Progenitor cell of endocrine pancreas (in vitro differentiated cells): ENCODE results near the gene ATP5PD. TPM values are rescaled to one million over a fixed set of nuclear protein-coding genes. Genes with fewer than 3 reads are reported as not detected.

ENCODE experiments used
- DNase-seq: peaks from one replicate; pipeline ENCODE4 v3.0.0; 2021; ENCODE audit warnings: low spot score; ENCODE audit not compliant: unreplicated experiment
- H3K27ac Mint-ChIP-seq: 2 replicates; pipeline ENCODE4 v1.8.0; 2021; ENCODE audit warnings: mild to moderate bottlenecking, moderate library complexity, mixed read lengths
- H3K27me3 Mint-ChIP-seq: 2 replicates; pipeline ENCODE4 v1.8.0; 2021; ENCODE audit warnings: mixed read lengths
- H3K36me3 Mint-ChIP-seq: 2 replicates; pipeline ENCODE4 v1.8.0; 2022; ENCODE audit warnings: mixed read lengths; ENCODE audit not compliant: insufficient read depth
- H3K4me1 Mint-ChIP-seq: 2 replicates; pipeline ENCODE4 v1.8.0; 2021; ENCODE audit warnings: low read depth, mixed read lengths
- H3K4me3 Mint-ChIP-seq: 2 replicates; pipeline ENCODE4 v1.8.0; 2021; ENCODE audit warnings: low read depth, mild to moderate bottlenecking, moderate library complexity, mixed read lengths
- H3K9me3 Mint-ChIP-seq: 2 replicates; pipeline ENCODE4 v1.8.0; 2021; ENCODE audit warnings: low read depth, mixed read lengths
- CTCF ChIP-seq: fragments of 200-600 bp; sonication (generic); IDR thresholded peaks from one replicate; pipeline ENCODE4 v1.5.0; 2021; ENCODE audit warnings: antibody characterized with exemption, mild to moderate bottlenecking; ENCODE audit not compliant: unreplicated experiment
- long read RNA-seq: library from polyadenylated mRNA; unstranded; transcript quantifications from one replicate; pipeline ENCODE4 v2.0.0, GENCODE V29; 2020
- total RNA-seq: library from RNA; stranded (reverse); gene quantifications from 2 replicates; pipeline ENCODE4 v1.2.1, GENCODE V29; 2021

ATP5PD gene
- total RNA-seq, result 160 and 163 TPM in 2 replicates
- long read RNA-seq, transcript ATP5PD-201 (6 exons, 603 nt), result major isoform, 11 of 20 reads
- long read RNA-seq, partial matches to known transcripts, result 4 of 20 reads
- long read RNA-seq, other reads (novel, unspliced or antisense), result 4 of 20 reads

- Mint-ChIP-seq H3K4me3 (peak within 1 kb of the TSS; percentile 96), H3K4me1 (peaks cover 23% of the 10 kb centered on the region), H3K27me3 (no peaks in the 10 kb centered on the region), H3K27ac (peak within 1 kb of the TSS; percentile 97), H3K36me3 (peaks cover 3% of the 10 kb centered on the region), H3K9me3 (no peaks in the 10 kb centered on the region)
- TF ChIP-seq CTCF, result peak; percentile 19
- DNase-seq, result peak; percentile 90
Observed at GRCh38 chr17:75046407-75047289, at the start of gene ATP5PD, which contains the start of gene KCTD2. Gene ATP5PD (minus strand): TSS chr17:75046969. CDS start chr17:75042650, 4,319 bp downstream. Gene KCTD2 (plus strand): TSS chr17:75047225. CDS start chr17:75047251, 26 bp downstream.

- Mint-ChIP-seq H3K27ac (peak overlapping the region; percentile 73), H3K27me3 (no peaks in the 10 kb centered on the region), H3K4me1 (peaks cover 12% of the 10 kb centered on the region), H3K9me3 (no peaks in the 10 kb centered on the region), H3K4me3 (no peak overlapping the region), H3K36me3 (peaks cover 3% of the 10 kb centered on the region)
- no peak for DNase-seq
- TF ChIP-seq CTCF, result no peak
Observed at GRCh38 chr17:75096082-75096625, 49.4 kb upstream of the ATP5PD start.

- DNase-seq, result no peak
- Mint-ChIP-seq H3K4me3 (no peak overlapping the region), H3K4me1 (peaks cover 18% of the 10 kb centered on the region), H3K36me3 (peaks cover 3% of the 10 kb centered on the region), H3K27ac (no peak overlapping the region), H3K27me3 (no peaks in the 10 kb centered on the region), H3K9me3 (no peaks in the 10 kb centered on the region)
- TF ChIP-seq CTCF, result no peak
Observed at GRCh38 chr17:75094871-75095399, 48.2 kb upstream of the ATP5PD start.

- no peak for TF ChIP-seq CTCF
- H3K9me3 Mint-ChIP-seq, result no peaks in the 10 kb centered on the region
- no peak overlapping the region for H3K4me3 Mint-ChIP-seq
- H3K4me1 Mint-ChIP-seq, result peaks cover 18% of the 10 kb centered on the region
- H3K27me3 Mint-ChIP-seq, result no peaks in the 10 kb centered on the region
- no peak for DNase-seq
- H3K36me3 Mint-ChIP-seq, result peaks cover 2% of the 10 kb centered on the region
- H3K27ac Mint-ChIP-seq, result no peak overlapping the region
Observed at GRCh38 chr17:75093548-75094158, 46.9 kb upstream of the ATP5PD start.

- no peak for DNase-seq
- peaks cover 18% of the 10 kb centered on the region for H3K4me1 Mint-ChIP-seq
Observed at GRCh38 chr17:75091855-75092327, 45.1 kb upstream of the ATP5PD start.

More at GRCh38 chr17:75091855-75092327, 45.1 kb upstream of the ATP5PD start:
- Mint-ChIP-seq H3K4me3 (peak overlapping the region; percentile 23), H3K27me3 (no peaks in the 10 kb centered on the region), H3K27ac (no peak overlapping the region), H3K9me3 (no peaks in the 10 kb centered on the region), H3K36me3 (no peaks in the 10 kb centered on the region)
- no peak for TF ChIP-seq CTCF
